ENCODE measurements around the gene GRK5. TPM values are rescaled to one million over a fixed set of nuclear protein-coding genes. Genes with fewer than 3 reads are reported as not detected.

GRK5 gene
- total RNA-seq, 6 experiments from 2014 or later, result 9.7 to 16.8 (median 15.9) TPM

DNA sequence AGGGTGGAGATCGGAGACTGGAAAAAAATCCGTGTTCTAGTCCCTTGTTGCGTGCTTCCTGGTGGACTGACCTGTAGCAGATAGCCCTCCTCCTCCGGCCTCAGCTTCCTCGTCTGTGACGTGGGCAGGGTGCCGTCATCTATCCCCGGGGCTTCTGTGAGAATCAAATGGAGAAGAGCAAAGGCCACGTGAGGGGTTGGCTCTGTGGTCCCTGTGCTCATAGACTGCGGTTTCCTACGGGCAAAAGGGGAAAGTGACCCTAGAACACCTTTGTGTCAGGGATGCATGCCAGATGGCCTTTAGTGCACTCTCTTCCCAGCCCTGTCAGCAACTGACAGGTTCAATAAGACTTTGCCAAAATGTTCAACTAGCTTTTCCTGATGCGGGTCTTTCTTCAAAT lies 33.7 kb downstream of the GRK5 start:
- Mint-ChIP-seq H3K27me3 (ENCODE audit: insufficient read depth) (peaks cover 1% of the 10 kb centered on the region; the same call in 1 of the 2 replicates), H3K36me3 (ENCODE audit: low read depth) (no peaks in the 10 kb centered on the region), H3K27ac (no peak overlapping the region), H3K9me3 (no peaks in the 10 kb centered on the region), H3K4me1 (ENCODE audit: low read depth) (peaks cover 21% of the 10 kb centered on the region), H3K4me3 (no peak overlapping the region)
- TF ChIP-seq CTCF (IDR thresholded peaks at IDR 0.05), result no peak
- no peak for DNase-seq

GRCh38 chr10:119242186-119242585 lies 34.8 kb downstream of the GRK5 start:
- TF ChIP-seq CTCF (IDR thresholded peaks at IDR 0.05), result no peak
- Mint-ChIP-seq H3K9me3 (no peaks in the 10 kb centered on the region), H3K27ac (no peak overlapping the region), H3K4me1 (ENCODE audit: low read depth) (peaks cover 32% of the 10 kb centered on the region), H3K4me3 (no peak overlapping the region), H3K27me3 (ENCODE audit: insufficient read depth) (no peaks in the 10 kb centered on the region), H3K36me3 (ENCODE audit: low read depth) (no peaks in the 10 kb centered on the region)
- no peak for DNase-seq

GRCh38 chr10:119243488-119243887 lies 36.1 kb downstream of the GRK5 start:
- Mint-ChIP-seq H3K27me3 (ENCODE audit: insufficient read depth) (no peaks in the 10 kb centered on the region), H3K36me3 (ENCODE audit: low read depth) (no peaks in the 10 kb centered on the region), H3K4me1 (ENCODE audit: low read depth) (peaks cover 33% of the 10 kb centered on the region), H3K4me3 (no peak overlapping the region), H3K27ac (no peak overlapping the region), H3K9me3 (no peaks in the 10 kb centered on the region)
- DNase-seq, result no peak
- TF ChIP-seq CTCF (IDR thresholded peaks at IDR 0.05), result no peak

DNA sequence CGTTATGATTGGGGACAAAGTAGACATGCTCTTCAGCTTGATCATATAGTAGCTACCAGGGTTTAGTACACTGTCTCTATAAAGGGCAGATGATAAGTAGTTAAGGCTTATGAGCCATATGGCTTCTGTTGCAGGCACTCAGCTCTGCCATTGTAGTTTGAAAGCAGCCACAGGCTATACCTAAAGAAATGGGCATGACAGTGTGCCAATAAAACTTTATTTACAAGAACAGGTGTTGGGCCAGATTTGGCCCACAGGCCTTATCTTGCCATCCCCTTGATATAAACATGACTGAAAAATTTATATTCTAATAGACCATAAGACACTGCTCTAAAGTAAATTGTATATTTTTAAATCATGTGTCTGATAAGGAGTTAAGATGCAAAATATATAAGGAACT lies 36.6 kb downstream of the GRK5 start:
- Mint-ChIP-seq H3K4me1 (ENCODE audit: low read depth) (peaks cover 31% of the 10 kb centered on the region), H3K4me3 (no peak overlapping the region), H3K27ac (no peak overlapping the region), H3K36me3 (ENCODE audit: low read depth) (no peaks in the 10 kb centered on the region), H3K9me3 (no peaks in the 10 kb centered on the region), H3K27me3 (ENCODE audit: insufficient read depth) (no peaks in the 10 kb centered on the region)
- no peak for TF ChIP-seq CTCF (IDR thresholded peaks at IDR 0.05)
- no peak for DNase-seq

GRCh38 chr10:119245272-119245671 lies 37.9 kb downstream of the GRK5 start:
- H3K36me3 Mint-ChIP-seq (ENCODE audit: low read depth), result no peaks in the 10 kb centered on the region
- H3K27ac Mint-ChIP-seq, result no peak overlapping the region
- no peak overlapping the region for H3K4me3 Mint-ChIP-seq
- H3K9me3 Mint-ChIP-seq, result no peaks in the 10 kb centered on the region
- TF ChIP-seq CTCF (IDR thresholded peaks at IDR 0.05), result no peak
- H3K27me3 Mint-ChIP-seq (ENCODE audit: insufficient read depth), result no peaks in the 10 kb centered on the region
- no peak for DNase-seq
- peaks cover 36% of the 10 kb centered on the region for H3K4me1 Mint-ChIP-seq (ENCODE audit: low read depth)
